ENCODE results near the gene COL23A1.

Gene COL23A1

DNA sequence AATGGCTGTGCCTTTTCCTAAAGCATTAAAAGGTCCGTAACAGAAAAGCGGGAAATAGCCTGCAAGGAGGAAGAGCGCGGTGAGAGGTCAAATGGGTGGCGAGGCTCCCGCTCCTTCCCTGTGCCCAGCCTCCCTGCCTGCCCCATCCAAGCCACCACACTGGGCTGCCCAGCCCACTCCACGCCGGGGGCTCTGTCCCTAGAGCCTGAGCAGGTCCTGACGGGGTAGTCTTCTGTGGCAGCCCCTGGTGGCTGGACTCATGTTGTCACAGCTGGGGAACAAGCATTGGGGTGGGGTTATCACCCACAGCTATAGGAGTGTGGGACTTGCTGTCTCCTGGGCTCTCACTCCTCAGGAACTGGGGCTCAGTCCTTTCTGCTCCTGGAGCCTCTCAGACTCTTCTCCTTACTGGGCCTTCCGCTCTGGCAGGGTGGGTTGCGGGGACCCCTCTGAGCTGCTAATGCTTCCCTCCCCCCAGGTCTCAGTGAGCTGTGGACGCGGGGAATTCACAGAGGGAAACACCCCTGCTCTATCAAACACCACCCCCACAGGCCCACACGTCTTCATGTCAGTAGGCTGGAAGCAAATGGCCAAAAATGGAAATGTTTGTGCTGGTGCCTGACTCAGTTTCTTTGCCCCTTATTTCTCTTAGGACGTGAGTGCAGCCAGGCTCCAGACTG lies 205.2 kb downstream of the COL23A1 start:
- TF ChIP-seq, protein P1, sequence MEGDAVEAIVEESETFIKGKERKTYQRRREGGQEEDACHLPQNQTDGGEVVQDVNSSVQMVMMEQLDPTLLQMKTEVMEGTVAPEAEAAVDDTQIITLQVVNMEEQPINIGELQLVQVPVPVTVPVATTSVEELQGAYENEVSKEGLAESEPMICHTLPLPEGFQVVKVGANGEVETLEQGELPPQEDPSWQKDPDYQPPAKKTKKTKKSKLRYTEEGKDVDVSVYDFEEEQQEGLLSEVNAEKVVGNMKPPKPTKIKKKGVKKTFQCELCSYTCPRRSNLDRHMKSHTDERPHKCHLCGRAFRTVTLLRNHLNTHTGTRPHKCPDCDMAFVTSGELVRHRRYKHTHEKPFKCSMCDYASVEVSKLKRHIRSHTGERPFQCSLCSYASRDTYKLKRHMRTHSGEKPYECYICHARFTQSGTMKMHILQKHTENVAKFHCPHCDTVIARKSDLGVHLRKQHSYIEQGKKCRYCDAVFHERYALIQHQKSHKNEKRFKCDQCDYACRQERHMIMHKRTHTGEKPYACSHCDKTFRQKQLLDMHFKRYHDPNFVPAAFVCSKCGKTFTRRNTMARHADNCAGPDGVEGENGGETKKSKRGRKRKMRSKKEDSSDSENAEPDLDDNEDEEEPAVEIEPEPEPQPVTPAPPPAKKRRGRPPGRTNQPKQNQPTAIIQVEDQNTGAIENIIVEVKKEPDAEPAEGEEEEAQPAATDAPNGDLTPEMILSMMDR (conservative IDR thresholded peaks at IDR 0.05; ENCODE audit: low read depth, low read length): no peak
- no peak overlapping the region for H3K4me3 ChIP-seq (ENCODE audit: low read length)
- no peak for DNase-seq (ENCODE audit: low read depth)

DNA sequence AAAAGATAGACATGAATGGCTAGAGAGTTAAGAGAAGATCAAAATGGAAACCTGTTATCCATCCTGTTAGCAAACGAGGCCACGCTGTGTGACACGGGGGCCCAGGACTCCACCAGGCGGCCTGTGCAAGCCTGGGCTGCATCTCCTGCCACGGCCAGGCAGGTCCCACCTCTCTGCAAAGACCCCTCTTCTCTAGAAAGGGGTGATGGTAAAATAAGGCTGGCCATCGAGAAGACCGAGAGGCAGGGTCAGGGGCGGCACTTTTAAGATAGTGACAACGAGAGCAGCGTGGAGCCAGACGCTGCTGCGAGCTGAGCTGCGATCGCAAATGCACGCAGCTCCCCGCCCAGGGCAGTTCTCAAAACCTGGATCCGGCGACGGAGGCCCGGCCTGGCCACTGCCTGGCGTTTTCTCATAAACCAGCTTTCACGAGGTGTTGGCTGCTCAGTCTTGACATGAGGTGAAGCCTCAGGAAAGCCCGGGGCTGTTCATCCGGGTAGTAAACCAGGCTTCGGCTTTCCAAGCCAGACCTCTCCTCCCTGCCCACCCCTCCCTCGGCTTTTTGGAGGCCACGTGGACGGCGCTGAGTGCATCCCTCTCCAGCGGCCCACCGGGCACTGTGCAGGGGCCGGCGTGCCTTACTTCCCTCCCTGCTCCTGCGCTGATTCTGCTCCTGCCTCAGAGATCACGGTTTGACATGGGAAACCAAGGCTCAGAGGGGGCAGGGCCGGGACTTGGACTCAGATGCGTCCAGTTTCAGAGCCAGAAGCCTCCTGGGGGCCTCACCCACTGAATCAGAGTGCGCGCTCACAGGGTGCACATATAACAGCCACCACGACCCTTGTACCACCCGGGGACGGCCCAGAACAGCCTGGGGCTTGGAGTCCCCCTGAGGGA lies 206.0 kb downstream of the COL23A1 start:
- TF ChIP-seq, protein P1 (conservative IDR thresholded peaks at IDR 0.05; ENCODE audit: low read depth, low read length): no peak
- DNase-seq (ENCODE audit: low read depth): no peak
- H3K4me3 ChIP-seq (ENCODE audit: low read length): no peak overlapping the region

DNA sequence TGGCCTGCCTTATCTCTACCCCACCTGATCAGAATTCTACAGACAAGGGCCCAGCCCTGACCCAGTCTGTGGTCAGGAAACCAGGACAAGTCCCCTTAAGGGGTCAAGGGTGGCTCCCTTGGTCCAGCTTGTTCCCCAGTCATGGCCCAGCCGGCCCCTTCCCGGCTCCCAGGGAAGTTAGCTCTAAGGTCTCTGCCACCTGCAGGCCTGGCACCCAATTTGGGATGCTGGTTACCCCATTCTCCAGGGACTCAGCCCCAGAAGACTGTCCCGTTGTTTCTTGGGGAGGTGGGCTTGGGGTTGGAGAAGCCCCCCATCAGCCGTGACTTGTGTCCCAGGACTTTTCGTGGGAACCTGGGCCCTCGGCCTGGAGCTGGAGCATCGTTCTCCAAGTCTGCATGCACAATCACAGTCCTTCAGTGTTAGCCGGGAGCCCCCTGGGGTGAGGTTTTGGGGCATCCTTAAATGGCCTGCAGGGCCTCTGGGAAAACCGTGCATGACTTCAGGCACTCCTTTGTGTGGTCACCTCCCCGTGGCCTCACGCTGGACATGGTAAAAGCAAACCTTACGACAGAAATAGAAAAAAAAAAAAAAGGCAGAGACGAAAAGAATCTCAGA lies 206.8 kb downstream of the COL23A1 start:
- no peak for DNase-seq (ENCODE audit: low read depth)
- TF ChIP-seq, protein P1 (conservative IDR thresholded peaks at IDR 0.05; ENCODE audit: low read depth, low read length): no peak

DNA sequence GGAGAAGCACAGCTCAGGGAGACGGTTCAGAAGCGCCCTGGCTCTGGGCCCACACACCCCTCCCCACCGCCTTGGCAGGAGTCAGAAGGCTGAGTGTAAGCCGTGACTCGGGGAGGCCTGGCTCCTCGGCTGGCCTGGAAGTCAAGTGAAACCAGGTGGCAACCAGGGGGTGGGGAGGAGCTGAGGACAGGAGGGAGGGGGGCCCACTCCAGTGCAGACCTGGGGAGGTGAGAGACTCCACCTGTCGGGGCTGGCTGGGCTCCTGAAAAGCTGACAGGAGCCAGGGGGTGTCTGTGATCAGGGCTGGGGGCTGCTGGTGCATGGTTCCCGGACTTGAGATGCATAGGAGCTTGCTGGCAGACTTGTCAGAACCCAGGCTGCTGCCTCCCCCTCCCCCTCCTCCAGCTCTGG lies 207.4 kb downstream of the COL23A1 start:
- TF ChIP-seq, protein P1 (conservative IDR thresholded peaks at IDR 0.05; ENCODE audit: low read depth, low read length): no peak
- H3K4me3 ChIP-seq (ENCODE audit: low read length): no peak overlapping the region
- DNase-seq (ENCODE audit: low read depth): no peak

More for the DNA sequence above, 206.8 kb downstream of the COL23A1 start:
- H3K4me3 ChIP-seq (ENCODE audit: low read length): no peak overlapping the region

DNA sequence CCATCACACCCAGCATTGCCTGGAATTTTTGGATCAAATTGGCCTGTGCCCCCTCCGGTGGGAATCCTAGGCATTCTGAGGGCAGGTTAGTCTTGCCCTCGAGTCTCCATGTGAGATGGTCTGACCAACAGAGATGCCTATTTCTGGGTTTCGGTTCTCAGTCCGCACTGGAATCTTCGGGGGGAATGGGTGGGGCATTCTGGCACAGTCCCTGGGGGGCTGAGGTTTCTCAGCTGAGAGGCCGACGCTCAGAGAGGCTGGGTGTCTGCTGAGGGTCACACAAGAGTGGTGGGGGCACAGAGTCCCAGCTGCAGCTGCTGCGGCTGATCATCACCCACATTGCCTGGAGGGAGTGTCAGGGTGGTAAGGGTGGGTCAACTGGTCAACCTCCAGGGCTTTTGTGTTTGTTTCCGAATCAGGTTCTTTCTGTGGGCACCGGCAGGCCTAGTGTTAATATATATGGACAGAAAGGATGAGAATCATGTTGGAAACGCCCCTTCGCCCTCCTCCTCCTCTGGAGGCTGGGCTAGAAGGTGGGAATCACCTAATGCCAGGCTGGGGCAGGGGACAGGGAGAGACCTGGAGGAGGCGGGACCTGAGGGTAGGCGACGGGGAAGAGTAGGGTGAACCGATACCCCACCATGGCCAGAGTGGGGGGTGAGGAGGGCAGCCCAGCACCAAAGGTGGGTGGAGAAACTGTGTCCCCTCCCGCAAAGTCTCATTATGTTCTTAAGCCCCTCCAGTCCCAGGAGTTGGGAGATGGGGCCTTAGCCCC lies 208.1 kb downstream of the COL23A1 start:
- DNase-seq (ENCODE audit: low read depth): no peak
- TF ChIP-seq, protein P1 (conservative IDR thresholded peaks at IDR 0.05; ENCODE audit: low read depth, low read length): no peak
- H3K4me3 ChIP-seq (ENCODE audit: low read length): no peak overlapping the region

DNA sequence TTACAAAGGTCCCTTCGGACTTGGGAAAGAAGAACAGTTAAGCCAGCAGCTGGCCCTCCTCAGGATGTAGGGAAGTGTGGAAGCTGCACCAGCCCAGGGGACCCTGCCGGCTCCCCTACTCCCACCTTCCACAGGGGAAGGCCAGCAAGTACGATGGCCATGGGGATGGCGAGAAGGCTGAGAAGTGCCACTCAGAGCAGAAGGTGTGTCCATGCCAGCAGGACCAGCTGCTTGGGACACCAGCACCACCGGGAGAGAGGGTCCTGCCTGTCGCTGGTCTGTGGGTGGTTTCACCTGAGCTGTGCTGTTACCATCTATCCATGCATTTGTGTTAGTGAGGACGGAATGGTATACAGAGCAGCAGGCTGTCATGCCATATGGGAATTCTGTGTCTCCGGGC lies 209.0 kb downstream of the COL23A1 start:
- no peak for DNase-seq (ENCODE audit: low read depth)
- no peak overlapping the region for H3K4me3 ChIP-seq (ENCODE audit: low read length)
- TF ChIP-seq, protein P1 (conservative IDR thresholded peaks at IDR 0.05; ENCODE audit: low read depth, low read length): no peak
